HS-5 (cell line): Measurements from ENCODE around the gene CLDN20.
"Not testable (repeated sequence)": the region's sequence is repeated elsewhere in the genome, so short reads cannot be mapped to it uniquely, and the experiment has no call there.

Experiments
- DNase-seq: peaks from one replicate; pipeline ENCODE4 v3.0.0-alpha.2; 2012; ENCODE audit warnings: low read depth

CLDN20 gene

GRCh38 chr6:155263373-155264063, at the start of gene CLDN20:
TSS of gene CLDN20 (plus strand) at chr6:155264013. CDS start at chr6:155275720, 11,707 bp downstream.
- no peak for DNase-seq

GRCh38 chr6:155215906-155216305, 47.9 kb upstream of the CLDN20 start:
- no peak for DNase-seq

GRCh38 chr6:155216312-155217046, 47.3 kb upstream of the CLDN20 start:
- no peak for DNase-seq

GRCh38 chr6:155218711-155219110, 45.1 kb upstream of the CLDN20 start:
- DNase-seq, result not testable (repeated sequence)

GRCh38 chr6:155219299-155219698, 44.5 kb upstream of the CLDN20 start:
- DNase-seq, result no peak

- DNase-seq, result no peak
Measured at GRCh38 chr6:155219858-155220301, 43.9 kb upstream of the CLDN20 start.

- DNase-seq, result no peak
Measured at GRCh38 chr6:155221086-155221485, 42.7 kb upstream of the CLDN20 start.

- DNase-seq, result no peak
Measured at GRCh38 chr6:155222506-155222905, 41.3 kb upstream of the CLDN20 start.

- DNase-seq, result peak; percentile 73
Measured at GRCh38 chr6:155223646-155224451, 40.0 kb upstream of the CLDN20 start.

- DNase-seq, result no peak
Measured at GRCh38 chr6:155224618-155225017, 39.2 kb upstream of the CLDN20 start.

GRCh38 chr6:155227046-155227445, 36.8 kb upstream of the CLDN20 start:
- DNase-seq, result no peak

- DNase-seq, result no peak
Measured at GRCh38 chr6:155228546-155229166, 35.2 kb upstream of the CLDN20 start.

GRCh38 chr6:155230975-155231374, 32.8 kb upstream of the CLDN20 start:
- DNase-seq, result not testable (repeated sequence)

- no peak for DNase-seq
Measured at GRCh38 chr6:155232848-155233247, 31.0 kb upstream of the CLDN20 start.

GRCh38 chr6:155234167-155234566, 29.6 kb upstream of the CLDN20 start:
- DNase-seq, result no peak

- no peak for DNase-seq
Measured at GRCh38 chr6:155234687-155235086, 29.1 kb upstream of the CLDN20 start.

- no peak for DNase-seq
Measured at GRCh38 chr6:155235087-155235486, 28.7 kb upstream of the CLDN20 start.

GRCh38 chr6:155237613-155238012, 26.2 kb upstream of the CLDN20 start:
- no peak for DNase-seq

- DNase-seq, result no peak
Measured at GRCh38 chr6:155240905-155241600, 22.8 kb upstream of the CLDN20 start.

- no peak for DNase-seq
Measured at GRCh38 chr6:155241966-155242365, 21.8 kb upstream of the CLDN20 start.

- DNase-seq, result no peak
Measured at GRCh38 chr6:155244434-155244833, 19.4 kb upstream of the CLDN20 start.

GRCh38 chr6:155245193-155245592, 18.6 kb upstream of the CLDN20 start:
- no peak for DNase-seq
